GM12878 (cell line): ENCODE data around the gene MAFF. TPM values are rescaled to one million over a fixed set of nuclear protein-coding genes. Genes with fewer than 3 reads are reported as not detected.

Experiments used
- ATAC-seq: fragments of 200-7000 bp; cut with Tn5 transposase; 3 replicates; pipeline ENCODE4 v1.9.1; 2020; ENCODE audit warnings: mild to moderate bottlenecking, moderate library complexity
- BruUV-seq: library from RNA; stranded (reverse); fragments of 400-500 nt; replicated peaks from 2 replicates; lab custom pipeline; 2021; lab: Mats Ljungman, UMichigan
- CTCF ChIA-PET: fragments of 300-600 bp; sonication (Branson Sonifier 250); formaldehyde crosslinking; extraction: SDS; loops from one replicate; lab custom pipeline; 2021; ENCODE audit warnings: inconsistent platforms; lab: Yijun Ruan, JAX
- POLR2A ChIA-PET: fragments of 350-600 bp; formaldehyde crosslinking; extraction: SDS; loops from one replicate; lab custom pipeline; 2021; ENCODE audit warnings: inconsistent platforms; lab: Charles Lee
- RAD21 ChIA-PET: fragments of 300-600 bp; sonication (Branson Sonifier 250); formaldehyde crosslinking; loops from one replicate; lab custom pipeline; 2023; ENCODE audit warnings: antibody characterized with exemption; ENCODE audit not compliant: unreplicated experiment; lab: Charles Lee
- SMC1A ChIA-PET: fragments of 300-600 bp; sonication (Branson Sonifier 250); formaldehyde crosslinking; loops from one replicate; lab custom pipeline; 2023; ENCODE audit not compliant: unreplicated experiment, uncharacterized antibody; lab: Charles Lee
- DNase-seq: peaks from one replicate; pipeline ENCODE4 v3.0.0-alpha.2; 2011; ENCODE audit warnings: low read depth, low spot score
- FAIRE-seq: peaks from 3 replicates; lab custom pipeline; 2011; peaks lifted over from hg19 to GRCh38; lab: Jason Lieb, UNC
- H2AFZ ChIP-seq: 2 replicates; pipeline ENCODE4 v1.6.0; 2011; ENCODE audit warnings: low read depth, low read length, control low read depth; ENCODE audit not compliant: control insufficient read depth
- H3K27ac ChIP-seq: 2 replicates; pipeline ENCODE4 v1.5.1; 2011; ENCODE audit warnings: control low read depth; ENCODE audit not compliant: control insufficient read depth, insufficient read depth
- H3K27me3 ChIP-seq, 2 experiments: replicated peaks in 1 of 2; 2 replicates each; pipeline versions ENCODE4 v1.6.0 to v1.6.1; 2011; ENCODE audit warnings: low read length in 1 of 2; ENCODE audit not compliant: control insufficient read depth in 2 of 2, insufficient read depth in 2 of 2
- H3K36me3 ChIP-seq, 2 experiments: 2 replicates each; pipeline ENCODE4 v1.5.1; 2011; ENCODE audit warnings: low read length in 1 of 2; ENCODE audit not compliant: control insufficient read depth in 2 of 2, insufficient read depth in 2 of 2
- H3K4me1 ChIP-seq: 2 replicates; pipeline ENCODE4 v1.6.1; 2011; ENCODE audit warnings: mild to moderate bottlenecking, low read length, moderate library complexity, mixed read lengths; ENCODE audit not compliant: control insufficient read depth, insufficient read depth
- H3K4me2 ChIP-seq: 2 replicates; pipeline ENCODE4 v1.6.0; 2011; ENCODE audit warnings: control low read depth; ENCODE audit not compliant: control insufficient read depth, insufficient read depth
- H3K4me3 ChIP-seq: fragments of 200-600 bp; sonication (generic); 2 replicates; pipeline ENCODE4 v1.5.1; 2016
- H3K79me2 ChIP-seq: 2 replicates; pipeline ENCODE4 v1.6.0; 2011; ENCODE audit warnings: low read length; ENCODE audit not compliant: control insufficient read depth, insufficient read depth
- H3K9ac ChIP-seq: 2 replicates; pipeline ENCODE4 v1.8.0; 2011; ENCODE audit warnings: low read length, control low read depth, mixed read lengths; ENCODE audit not compliant: control insufficient read depth, insufficient read depth
- H3K9me3 ChIP-seq: replicated peaks from 3 replicates; pipeline ENCODE4 v1.5.1; 2011; ENCODE audit warnings: mild to moderate bottlenecking, low read length; ENCODE audit not compliant: control insufficient read depth, insufficient read depth
- H4K20me1 ChIP-seq: 2 replicates; pipeline ENCODE4 v1.6.0; 2011; ENCODE audit not compliant: control insufficient read depth, insufficient read depth
- EGR1 ChIP-seq, 2 experiments: IDR thresholded peaks; 1 replicate in 1 of 2; 2 replicates in 1 of 2; pipeline ENCODE4 v1.6.1; 2011 to 2012; ENCODE audit warnings: low read depth in 2 of 2, low read length in 2 of 2, borderline replicate concordance in 1 of 2, mild to moderate bottlenecking in 1 of 2, moderate library complexity in 1 of 2
- EP300 ChIP-seq, 2 experiments: fragments of 150-350 bp in 1 of 2; IDR thresholded peaks; 2 replicates each; pipeline ENCODE4 v1.6.1; 2011 to 2012; ENCODE audit warnings: low read depth in 2 of 2, low read length in 2 of 2, borderline replicate concordance in 1 of 2, improper control_type of control experiment in 1 of 2, inconsistent platforms in 1 of 2; ENCODE audit not compliant: control insufficient read depth in 1 of 2
- GABPA ChIP-seq: IDR thresholded peaks from 2 replicates; pipeline ENCODE4 v1.6.1; 2014; ENCODE audit warnings: antibody characterized with exemption, low read depth, mild to moderate bottlenecking, inconsistent platforms
- HDGF ChIP-seq: fragments of 450-650 bp; IDR thresholded peaks from 2 replicates; pipeline ENCODE4 v1.6.1; 2016; ENCODE audit warnings: antibody characterized with exemption
- JUNB ChIP-seq: IDR thresholded peaks from 2 replicates; pipeline ENCODE4 v1.6.1; 2016; ENCODE audit warnings: antibody characterized with exemption, mild to moderate bottlenecking
- MEF2A ChIP-seq: IDR thresholded peaks from 2 replicates; pipeline ENCODE4 v1.6.1; 2011; ENCODE audit warnings: low read depth, mild to moderate bottlenecking, low read length, moderate library complexity; ENCODE audit not compliant: insufficient read depth
- PAX8 ChIP-seq: fragments of 450-650 bp; IDR thresholded peaks from 2 replicates; pipeline ENCODE4 v1.6.1; 2017; ENCODE audit warnings: mild to moderate bottlenecking, moderate library complexity
- POLR2AphosphoS5 ChIP-seq: IDR thresholded peaks from 2 replicates; pipeline ENCODE4 v1.6.1; 2011; ENCODE audit warnings: mild to moderate bottlenecking, low read length, inconsistent platforms
- SMAD5 ChIP-seq: IDR thresholded peaks from 2 replicates; pipeline ENCODE4 v1.6.1; 2016; ENCODE audit warnings: antibody characterized with exemption, low read depth
- SMC3 ChIP-seq: IDR thresholded peaks from 2 replicates; pipeline ENCODE4 v1.6.1; 2011; ENCODE audit warnings: low read length, improper control_type of control experiment, borderline replicate concordance
- STAT3 ChIP-seq: IDR thresholded peaks from 2 replicates; pipeline ENCODE4 v1.6.1; 2011; ENCODE audit warnings: low read depth, low read length, improper control_type of control experiment
- TCF7 ChIP-seq: IDR thresholded peaks from 2 replicates; pipeline ENCODE4 v1.6.1; 2014; ENCODE audit warnings: antibody characterized with exemption, borderline replicate concordance
- WGBS: methylation state at CpG from one replicate; pipeline ENCODE4 v1.1.6; 2016; ENCODE audit warnings: low lambda C conversion rate; ENCODE audit not compliant: insufficient replicate concordance, insufficient coverage; ENCODE audit errors: missing lambda C conversion rate; 5-methylcytosine and 5-hydroxymethylcytosine counted together
- in situ Hi-C: fragments of 300-500 bp; cut with MboI; formaldehyde crosslinking; loops from 9 replicates; pipeline ENCODE4 v1.14.3; 2018; ENCODE audit warnings: mixed read lengths
- intact Hi-C: fragments of 100-400 bp; cut with micrococcal nuclease; formaldehyde crosslinking; loops from one replicate; pipeline ENCODE4 v1.14.2; 2022; ENCODE audit not compliant: unreplicated experiment
- polyA plus RNA-seq, 11 experiments: library from polyadenylated mRNA; depleted of rRNA in 4 of 11; unstranded in 6 of 11; stranded (reverse) in 5 of 11; fragments of >200 nt; fragmentation: Nextera tagmentation in 4 of 11; fragmentation: Illumina TruSeq in 1 of 11; extraction: Ambion mirVana in 4 of 11; extraction: Trizol in 1 of 11; gene quantifications; 1 replicate in 1 of 11; 2 replicates in 10 of 11; pipeline versions ENCODE4 v1.2.1 to v1.2.3, GENCODE V29; 2011 to 2016; ENCODE audit warnings: inconsistent platforms in 2 of 11, missing spikeins in 2 of 11, low read depth in 1 of 11
- total RNA-seq, 4 experiments: library from RNA; depleted of rRNA in 3 of 4; stranded (reverse); fragments of >200 nt in 3 of 4; fragmentation: Illumina TruSeq in 1 of 4; extraction: Trizol in 1 of 4; gene quantifications; 2 replicates each; pipeline versions ENCODE4 v1.2.1 to v1.2.3, GENCODE V29; 2013 to 2021
- TF ChIP-seq, protein P1 (sequence below): fragments of 450-650 bp; IDR thresholded peaks from 2 replicates; pipeline ENCODE4 v1.6.1; 2017; ENCODE audit warnings: mild to moderate bottlenecking, moderate library complexity

The MAFF gene
- total and polyA plus RNA-seq, 10 of the 15 experiments (the other 5 are each of a cell fraction or from before 2014, with no cell fraction given) = 0.22 to 2.3 (median 0.81) TPM; not detected in 1

DNA sequence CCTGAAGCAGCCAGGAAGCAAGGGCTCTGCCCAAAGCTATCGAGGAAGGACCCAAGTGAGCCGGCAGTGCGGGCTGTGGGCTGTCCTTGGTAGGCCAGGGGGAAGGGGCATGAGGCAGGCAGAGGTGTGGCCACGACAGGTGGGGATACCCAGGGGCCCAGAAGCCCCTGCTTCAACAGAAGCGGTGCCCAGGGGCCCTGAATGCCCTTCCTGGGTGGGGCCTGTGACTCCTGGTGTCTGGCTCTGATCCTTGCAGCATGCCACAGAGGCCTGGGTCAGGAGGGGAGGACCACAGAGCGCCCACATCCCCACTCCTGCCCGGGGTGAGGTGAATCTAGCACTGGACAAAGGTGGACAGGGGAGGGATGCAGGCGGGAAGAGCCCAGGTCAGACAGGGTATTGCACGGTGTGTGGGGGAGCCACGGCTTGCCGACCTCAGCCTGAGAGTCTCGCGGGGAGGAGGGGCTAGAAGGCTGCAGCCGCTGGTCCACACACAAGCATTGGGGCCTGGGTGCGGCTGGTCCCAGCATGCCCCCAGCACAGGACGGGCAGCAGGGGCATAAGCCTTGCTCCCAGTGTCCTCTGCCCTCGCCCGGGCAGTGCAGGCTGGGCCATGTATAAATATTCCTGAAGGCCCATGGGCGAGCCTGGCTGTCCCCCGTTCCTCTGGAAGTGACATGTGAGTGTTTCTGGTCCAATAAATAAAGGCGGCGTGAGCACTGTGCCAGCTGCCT lies 19.0 kb downstream of the MAFF start:
- in situ Hi-C loops (no loop called here), intact Hi-C loops (no loop called here)
- FAIRE-seq = no peak
- ChIA-PET CTCF (interaction anchor here (0.9 kb wide), 1 partner anchor 39 kb away, joined by 3 read pairs; the partner anchor contains the start of gene PLA2G6), POLR2A (no interaction called here), SMC1A (no interaction called here), RAD21 (no interaction called here)
- H2AFZ ChIP-seq = no peak overlapping the region
- DNase-seq = no peak
- no TSS peak for BruUV-seq
- no peaks in the 10 kb centered on the region for H3K9me3 ChIP-seq
- H3K9ac ChIP-seq = no peak overlapping the region
- H4K20me1 ChIP-seq = no peaks in the 10 kb centered on the region
- no peak overlapping the region for H3K4me3 ChIP-seq
- no peaks in the 10 kb centered on the region for H3K27me3 ChIP-seq
- WGBS = 85% methylated on average over 22 of the region's 22 CpGs
- no peaks in the 10 kb centered on the region for H3K79me2 ChIP-seq
- TF ChIP-seq JUNB (no peak), SMC3 (no peak), EP300 (IDR thresholded peaks at IDR 0.05; ENCODE audit: borderline replicate concordance in 1 of 2, control insufficient read depth in 1 of 2, low read depth in 2 of 2, low read length in 2 of 2) (no peak), MEF2A (no peak), GABPA (no peak), SMAD5 (no peak), EGR1 (IDR thresholded peaks at IDR 0.05; ENCODE audit: borderline replicate concordance in 1 of 2, low read depth in 2 of 2, low read length in 2 of 2) (no peak), POLR2AphosphoS5 (no peak), PAX8 (no peak), HDGF (no peak), TCF7 (no peak), STAT3 (no peak)
- TF ChIP-seq, protein P1, sequence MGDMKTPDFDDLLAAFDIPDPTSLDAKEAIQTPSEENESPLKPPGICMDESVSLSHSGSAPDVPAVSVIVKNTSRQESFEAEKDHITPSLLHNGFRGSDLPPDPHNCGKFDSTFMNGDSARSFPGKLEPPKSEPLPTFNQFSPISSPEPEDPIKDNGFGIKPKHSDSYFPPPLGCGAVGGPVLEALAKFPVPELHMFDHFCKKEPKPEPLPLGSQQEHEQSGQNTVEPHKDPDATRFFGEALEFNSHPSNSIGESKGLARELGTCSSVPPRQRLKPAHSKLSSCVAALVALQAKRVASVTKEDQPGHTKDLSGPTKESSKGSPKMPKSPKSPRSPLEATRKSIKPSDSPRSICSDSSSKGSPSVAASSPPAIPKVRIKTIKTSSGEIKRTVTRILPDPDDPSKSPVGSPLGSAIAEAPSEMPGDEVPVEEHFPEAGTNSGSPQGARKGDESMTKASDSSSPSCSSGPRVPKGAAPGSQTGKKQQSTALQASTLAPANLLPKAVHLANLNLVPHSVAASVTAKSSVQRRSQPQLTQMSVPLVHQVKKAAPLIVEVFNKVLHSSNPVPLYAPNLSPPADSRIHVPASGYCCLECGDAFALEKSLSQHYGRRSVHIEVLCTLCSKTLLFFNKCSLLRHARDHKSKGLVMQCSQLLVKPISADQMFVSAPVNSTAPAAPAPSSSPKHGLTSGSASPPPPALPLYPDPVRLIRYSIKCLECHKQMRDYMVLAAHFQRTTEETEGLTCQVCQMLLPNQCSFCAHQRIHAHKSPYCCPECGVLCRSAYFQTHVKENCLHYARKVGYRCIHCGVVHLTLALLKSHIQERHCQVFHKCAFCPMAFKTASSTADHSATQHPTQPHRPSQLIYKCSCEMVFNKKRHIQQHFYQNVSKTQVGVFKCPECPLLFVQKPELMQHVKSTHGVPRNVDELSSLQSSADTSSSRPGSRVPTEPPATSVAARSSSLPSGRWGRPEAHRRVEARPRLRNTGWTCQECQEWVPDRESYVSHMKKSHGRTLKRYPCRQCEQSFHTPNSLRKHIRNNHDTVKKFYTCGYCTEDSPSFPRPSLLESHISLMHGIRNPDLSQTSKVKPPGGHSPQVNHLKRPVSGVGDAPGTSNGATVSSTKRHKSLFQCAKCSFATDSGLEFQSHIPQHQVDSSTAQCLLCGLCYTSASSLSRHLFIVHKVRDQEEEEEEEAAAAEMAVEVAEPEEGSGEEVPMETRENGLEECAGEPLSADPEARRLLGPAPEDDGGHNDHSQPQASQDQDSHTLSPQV = no peak
- ATAC-seq = no peak
- no peak overlapping the region for H3K4me2 ChIP-seq
- no peak overlapping the region for H3K27ac ChIP-seq
- no peaks in the 10 kb centered on the region; a peak in 1 of 4 replicates for H3K36me3 ChIP-seq
- peaks cover 13% of the 10 kb centered on the region for H3K4me1 ChIP-seq
